Cardiac muscle cell (in vitro differentiated cells and primary cell): ENCODE measurements around the gene ANKZF1. TPM values are rescaled to one million over a fixed set of nuclear protein-coding genes. Genes with fewer than 3 reads are reported as not detected.

Experiments used
- DNase-seq, 2 donors: peaks; one replicate each; pipeline versions ENCODE4 v3.0.0 to v3.0.0-alpha.2; 2010 to 2017; ENCODE audit warnings: low read depth in 1 of 2, low spot score in 1 of 2
- H3K27ac ChIP-seq: fragments of 200-600 bp; sonication (generic); 2 replicates; pipeline ENCODE4 v1.5.1; 2016
- H3K27me3 ChIP-seq: fragments of 200-600 bp; sonication (generic); 2 replicates; pipeline ENCODE4 v1.6.0; 2016; ENCODE audit warnings: control low read depth
- H3K36me3 ChIP-seq: fragments of 200-600 bp; sonication (generic); 2 replicates; pipeline ENCODE4 v1.5.1; 2016; ENCODE audit warnings: control low read depth
- H3K4me1 ChIP-seq: fragments of 200-600 bp; sonication (generic); 2 replicates; pipeline ENCODE4 v1.8.1; 2017; ENCODE audit warnings: low read depth, mild to moderate bottlenecking, mixed run types
- H3K4me3 ChIP-seq: fragments of 200-600 bp; sonication (generic); 2 replicates; pipeline ENCODE4 v1.5.1; 2016; ENCODE audit warnings: mild to moderate bottlenecking
- H3K9me3 ChIP-seq: fragments of 200-600 bp; sonication (generic); 2 replicates; pipeline ENCODE4 v1.5.1; 2017; ENCODE audit warnings: low read depth, mild to moderate bottlenecking, control low read depth
- polyA plus RNA-seq: library from polyadenylated mRNA; unstranded; fragments of >200 nt; fragmentation: Nextera tagmentation; extraction: Ambion mirVana; gene quantifications from 2 replicates; pipeline ENCODE4 v1.2.1, GENCODE V29; 2016
- total RNA-seq: library from RNA; depleted of rRNA; stranded (reverse); fragments of >200 nt; gene quantifications from 2 replicates; pipeline ENCODE4 v1.2.3, GENCODE V29; 2016
- TF ChIP-seq, protein P1 (sequence below): IDR thresholded peaks from 2 replicates; pipeline ENCODE4 v1.5.1; 2012; ENCODE audit warnings: low read depth, mild to moderate bottlenecking, low read length

Gene ANKZF1
- total and polyA plus RNA-seq, 2 experiments from 2014 or later, result 139 to 175 TPM

DNA sequence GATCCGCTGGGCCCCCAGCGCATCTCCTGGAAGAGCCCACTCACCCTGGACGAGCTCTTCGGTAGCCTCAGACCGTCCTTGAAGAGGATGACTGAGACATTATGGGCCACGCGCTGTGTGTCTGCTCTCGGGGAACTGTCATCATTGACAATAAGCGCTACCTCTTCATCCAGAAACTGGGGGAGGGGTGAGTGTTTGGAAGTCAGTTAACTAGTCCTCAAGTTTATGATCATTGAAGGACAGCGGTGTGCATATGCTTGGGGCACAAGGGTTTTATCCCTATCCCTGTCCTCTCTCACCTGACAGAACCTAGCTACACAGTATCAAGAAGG, 16.3 kb downstream of the ANKZF1 start:
- Histone ChIP-seq H3K4me3 (peak overlapping the region; percentile 75), H3K27ac (peak overlapping the region; percentile 82), H3K9me3 (no peaks in the 10 kb centered on the region), H3K27me3 (no peaks in the 10 kb centered on the region), H3K36me3 (no peaks in the 10 kb centered on the region), H3K4me1 (peaks cover 9% of the 10 kb centered on the region)
- TF ChIP-seq, protein P1, sequence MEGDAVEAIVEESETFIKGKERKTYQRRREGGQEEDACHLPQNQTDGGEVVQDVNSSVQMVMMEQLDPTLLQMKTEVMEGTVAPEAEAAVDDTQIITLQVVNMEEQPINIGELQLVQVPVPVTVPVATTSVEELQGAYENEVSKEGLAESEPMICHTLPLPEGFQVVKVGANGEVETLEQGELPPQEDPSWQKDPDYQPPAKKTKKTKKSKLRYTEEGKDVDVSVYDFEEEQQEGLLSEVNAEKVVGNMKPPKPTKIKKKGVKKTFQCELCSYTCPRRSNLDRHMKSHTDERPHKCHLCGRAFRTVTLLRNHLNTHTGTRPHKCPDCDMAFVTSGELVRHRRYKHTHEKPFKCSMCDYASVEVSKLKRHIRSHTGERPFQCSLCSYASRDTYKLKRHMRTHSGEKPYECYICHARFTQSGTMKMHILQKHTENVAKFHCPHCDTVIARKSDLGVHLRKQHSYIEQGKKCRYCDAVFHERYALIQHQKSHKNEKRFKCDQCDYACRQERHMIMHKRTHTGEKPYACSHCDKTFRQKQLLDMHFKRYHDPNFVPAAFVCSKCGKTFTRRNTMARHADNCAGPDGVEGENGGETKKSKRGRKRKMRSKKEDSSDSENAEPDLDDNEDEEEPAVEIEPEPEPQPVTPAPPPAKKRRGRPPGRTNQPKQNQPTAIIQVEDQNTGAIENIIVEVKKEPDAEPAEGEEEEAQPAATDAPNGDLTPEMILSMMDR, result no peak
- DNase-seq, result no peak

DNA sequence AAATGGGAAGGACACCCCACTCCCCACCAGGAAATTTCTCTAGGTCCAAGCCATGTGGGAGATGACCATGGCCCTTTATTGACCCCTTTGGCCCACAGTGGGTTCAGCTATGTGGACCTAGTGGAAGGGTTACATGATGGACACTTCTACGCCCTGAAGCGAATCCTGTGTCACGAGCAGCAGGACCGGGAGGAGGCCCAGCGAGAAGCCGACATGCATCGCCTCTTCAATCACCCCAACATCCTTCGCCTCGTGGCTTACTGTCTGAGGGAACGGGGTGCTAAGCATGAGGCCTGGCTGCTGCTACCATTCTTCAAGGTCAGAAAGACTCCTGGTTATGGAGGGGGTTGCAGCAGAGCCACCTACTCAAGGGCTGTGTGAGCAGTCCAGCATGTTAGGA, 17.0 kb downstream of the ANKZF1 start:
- H3K4me1 ChIP-seq, result peaks cover 9% of the 10 kb centered on the region
- H3K4me3 ChIP-seq, result no peak overlapping the region
- TF ChIP-seq, protein P1, result no peak
- peaks cover 4% of the 10 kb centered on the region for H3K27me3 ChIP-seq
- no peaks in the 10 kb centered on the region for H3K9me3 ChIP-seq
- H3K36me3 ChIP-seq, result no peaks in the 10 kb centered on the region
- no peak overlapping the region for H3K27ac ChIP-seq
- DNase-seq, result no peak

DNA sequence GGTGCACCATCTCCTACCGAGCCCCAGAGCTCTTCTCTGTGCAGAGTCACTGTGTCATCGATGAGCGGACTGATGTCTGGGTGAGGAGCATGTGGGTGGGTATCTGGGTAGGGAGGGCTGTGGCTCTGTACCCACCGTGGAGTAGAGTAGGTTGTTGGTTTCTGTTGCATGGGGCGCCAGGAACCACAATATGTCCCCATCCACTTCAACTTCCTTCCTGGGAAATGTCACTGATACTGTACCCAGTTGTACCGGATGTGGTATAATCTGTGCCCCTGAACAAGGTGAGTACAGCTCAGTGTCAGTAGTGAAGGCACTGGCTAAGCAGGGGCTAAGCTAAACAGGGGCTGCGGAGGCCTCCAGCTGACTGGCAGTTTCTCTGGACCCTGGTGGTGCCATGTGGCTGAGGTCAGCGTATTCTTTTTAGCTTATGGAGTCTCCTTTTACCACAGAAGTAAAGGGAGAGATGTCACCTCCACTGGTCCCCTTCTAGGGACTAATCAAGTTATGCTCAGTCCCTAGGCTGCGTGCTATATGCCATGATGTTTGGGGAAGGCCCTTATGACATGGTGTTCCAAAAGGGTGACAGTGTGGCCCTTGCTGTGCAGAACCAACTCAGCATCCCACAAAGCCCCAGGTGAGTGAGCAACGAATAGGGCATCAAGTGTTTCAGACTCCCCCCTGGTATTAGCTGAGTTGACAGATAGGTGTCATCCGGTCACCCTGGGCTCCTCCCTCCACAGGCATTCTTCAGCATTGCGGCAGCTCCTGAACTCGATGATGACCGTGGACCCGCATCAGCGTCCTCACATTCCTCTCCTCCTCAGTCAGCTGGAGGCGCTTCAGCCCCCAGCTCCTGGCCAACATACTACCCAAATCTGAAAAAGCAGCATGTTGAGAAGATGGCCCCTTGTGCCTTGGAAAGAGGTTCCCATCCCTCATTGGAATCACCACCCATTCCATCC, 18.4 kb downstream of the ANKZF1 start:
- H3K9me3 ChIP-seq, result no peaks in the 10 kb centered on the region
- no peak for DNase-seq
- TF ChIP-seq, protein P1, result no peak
- no peaks in the 10 kb centered on the region for H3K36me3 ChIP-seq
- H3K4me1 ChIP-seq, result peaks cover 11% of the 10 kb centered on the region
- H3K27ac ChIP-seq, result no peak overlapping the region
- peaks cover 18% of the 10 kb centered on the region for H3K27me3 ChIP-seq
- no peak overlapping the region for H3K4me3 ChIP-seq

DNA sequence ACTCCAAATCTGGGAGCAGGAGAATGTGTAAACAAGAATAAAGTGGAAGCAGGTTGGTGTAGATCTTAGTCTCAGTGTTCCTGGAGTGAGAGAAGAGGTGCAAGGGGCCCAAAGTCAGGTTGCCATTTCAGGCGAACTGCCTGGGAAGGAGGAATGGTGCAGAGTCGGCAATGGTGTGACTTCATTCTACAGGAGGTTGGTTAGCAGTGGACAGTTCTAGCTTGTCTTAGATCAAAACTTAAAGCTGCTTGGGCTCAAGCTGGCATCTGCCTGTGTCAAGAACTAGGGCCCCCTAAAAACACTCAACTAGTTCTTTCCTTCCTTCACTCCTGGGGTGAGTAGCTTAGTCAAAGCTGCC, 19.2 kb downstream of the ANKZF1 start:
- TF ChIP-seq, protein P1, result no peak
- H3K27ac ChIP-seq, result no peak overlapping the region

DNA sequence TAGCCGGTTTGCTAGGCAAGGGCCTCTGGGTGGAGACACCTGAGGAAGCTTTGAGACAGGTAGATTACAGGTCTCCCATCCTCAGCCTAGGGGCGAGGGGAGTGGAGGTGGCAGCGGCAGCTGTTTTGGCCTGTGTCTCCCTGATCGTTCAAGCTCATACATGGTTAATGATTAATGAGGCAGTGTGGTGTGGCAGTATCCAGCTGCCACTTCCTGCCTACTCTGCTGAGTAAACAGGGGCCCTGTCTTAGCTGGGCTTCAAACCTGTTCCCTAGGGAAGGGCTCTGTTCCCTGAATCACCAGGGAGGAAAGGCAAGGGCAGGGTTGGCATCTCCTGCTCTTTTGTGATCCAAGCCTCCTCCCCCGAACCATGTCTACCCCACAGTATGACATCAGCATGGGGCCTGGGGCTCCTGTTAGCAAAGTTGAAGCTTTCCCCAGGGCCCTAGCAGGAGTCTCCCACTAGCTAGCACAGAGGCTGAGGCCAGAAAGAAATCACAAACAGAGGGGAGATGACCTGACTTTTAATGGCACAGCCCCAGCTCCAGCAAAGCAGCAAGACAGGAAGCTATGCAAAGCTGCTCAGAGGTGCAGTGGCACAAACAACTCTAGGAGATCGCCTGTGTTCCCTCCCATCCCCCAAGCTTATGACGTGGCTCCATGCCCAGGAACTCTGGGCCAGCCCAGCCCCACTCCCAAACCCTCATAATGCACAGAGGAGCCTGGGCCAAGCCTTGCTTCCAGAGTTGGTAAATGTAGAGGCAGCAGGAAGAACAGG, 19.8 kb downstream of the ANKZF1 start:
- peaks cover 32% of the 10 kb centered on the region for H3K27me3 ChIP-seq
- TF ChIP-seq, protein P1, result no peak
- no peaks in the 10 kb centered on the region for H3K9me3 ChIP-seq
- H3K4me3 ChIP-seq, result no peak overlapping the region
- no peak overlapping the region for H3K27ac ChIP-seq
- H3K4me1 ChIP-seq, result peaks cover 17% of the 10 kb centered on the region
- H3K36me3 ChIP-seq, result no peaks in the 10 kb centered on the region
- DNase-seq, result peak in 1 of 2 donors; percentile 95

More for the DNA sequence above, 19.2 kb downstream of the ANKZF1 start:
- Histone ChIP-seq H3K4me3 (no peak overlapping the region), H3K36me3 (no peaks in the 10 kb centered on the region), H3K27me3 (peaks cover 27% of the 10 kb centered on the region), H3K9me3 (no peaks in the 10 kb centered on the region), H3K4me1 (peaks cover 16% of the 10 kb centered on the region)
- DNase-seq, result no peak
